H9 (cell line): Measurements from ENCODE around the gene MAD1L1. TPM values are rescaled to one million over a fixed set of nuclear protein-coding genes. Genes with fewer than 3 reads are reported as not detected.

ENCODE experiments used
- DNase-seq: peaks from one replicate; pipeline ENCODE4 v3.0.0-alpha.2; 2017
- H2AFZ ChIP-seq: one replicate; pipeline ENCODE4 v1.6.1; 2013; ENCODE audit warnings: mild to moderate bottlenecking, low read length, control low read depth, moderate library complexity
- H2AK5ac ChIP-seq: 2 replicates; pipeline ENCODE4 v1.6.1; 2013; ENCODE audit warnings: low read length, control low read depth, mixed read lengths; ENCODE audit not compliant: insufficient read length
- H2BK120ac ChIP-seq: one replicate; pipeline ENCODE4 v1.6.1; 2013; ENCODE audit warnings: low read depth, mild to moderate bottlenecking, low read length, control low read depth, inconsistent platforms; ENCODE audit not compliant: poor library complexity, severe bottlenecking
- H2BK12ac ChIP-seq: 2 replicates; pipeline ENCODE4 v1.6.1; 2013; ENCODE audit warnings: low read length, control low read depth, mixed read lengths, low read depth; ENCODE audit not compliant: insufficient read length
- H2BK15ac ChIP-seq: 2 replicates; pipeline ENCODE4 v1.6.1; 2013; ENCODE audit warnings: low read depth, low read length, control low read depth
- H2BK20ac ChIP-seq: one replicate; pipeline ENCODE4 v1.6.1; 2013; ENCODE audit warnings: low read depth, mild to moderate bottlenecking, low read length, control low read depth, inconsistent platforms; ENCODE audit not compliant: poor library complexity, severe bottlenecking
- H2BK5ac ChIP-seq: 2 replicates; pipeline ENCODE4 v1.6.1; 2013; ENCODE audit warnings: low read length, control low read depth, mixed read lengths; ENCODE audit not compliant: insufficient read length
- H3K14ac ChIP-seq: 2 replicates; pipeline ENCODE4 v1.6.1; 2013; ENCODE audit warnings: low read length, control low read depth; ENCODE audit not compliant: insufficient read depth
- H3K18ac ChIP-seq: 2 replicates; pipeline ENCODE4 v1.6.1; 2013; ENCODE audit warnings: low read depth, mild to moderate bottlenecking, mixed read lengths, low read length, control low read depth; ENCODE audit not compliant: insufficient read length
- H3K23ac ChIP-seq: 2 replicates; pipeline ENCODE4 v1.6.1; 2013; ENCODE audit warnings: low read length, control low read depth, mixed read lengths, low read depth; ENCODE audit not compliant: insufficient read length
- H3K23me2 ChIP-seq: 2 replicates; pipeline ENCODE4 v1.6.1; 2013; ENCODE audit warnings: low read depth, mild to moderate bottlenecking, mixed read lengths, low read length, control low read depth; ENCODE audit not compliant: insufficient read length, poor library complexity, severe bottlenecking
- H3K27ac ChIP-seq: 2 replicates; pipeline ENCODE4 v1.5.1; 2013; ENCODE audit warnings: low read length, control low read depth, mixed read lengths, low read depth; ENCODE audit not compliant: insufficient read length
- H3K27me3 ChIP-seq: 2 replicates; pipeline ENCODE4 v1.6.1; 2013; ENCODE audit warnings: low read length, control low read depth, inconsistent platforms; ENCODE audit not compliant: insufficient read depth
- H3K4ac ChIP-seq: 2 replicates; pipeline ENCODE4 v1.6.1; 2013; ENCODE audit warnings: low read depth, mild to moderate bottlenecking, control low read depth, inconsistent platforms, low read length, moderate library complexity
- H3K4me1 ChIP-seq: 2 replicates; pipeline ENCODE4 v1.6.1; 2013; ENCODE audit warnings: low read length, control low read depth, inconsistent platforms; ENCODE audit not compliant: insufficient read depth
- H3K4me2 ChIP-seq: 2 replicates; pipeline ENCODE4 v1.6.1; 2013; ENCODE audit warnings: low read length, control low read depth, mixed read lengths; ENCODE audit not compliant: insufficient read length, insufficient read depth
- H3K56ac ChIP-seq: 2 replicates; pipeline ENCODE4 v1.6.1; 2013; ENCODE audit warnings: low read depth, mild to moderate bottlenecking, mixed read lengths, low read length, control low read depth; ENCODE audit not compliant: insufficient read length
- H3K79me1 ChIP-seq: 2 replicates; pipeline ENCODE4 v1.6.1; 2013; ENCODE audit warnings: low read depth, mild to moderate bottlenecking, moderate library complexity, low read length, control low read depth, inconsistent platforms; ENCODE audit not compliant: insufficient read depth, poor library complexity, severe bottlenecking
- H3K79me2 ChIP-seq: 2 replicates; pipeline ENCODE4 v1.6.1; 2013; ENCODE audit warnings: low read length, control low read depth, inconsistent platforms; ENCODE audit not compliant: insufficient read depth
- H3K9ac ChIP-seq: 2 replicates; pipeline ENCODE4 v1.6.1; 2013; ENCODE audit warnings: low read length, control low read depth, mixed read lengths; ENCODE audit not compliant: insufficient read length; ENCODE audit errors: extremely low read depth
- H3K9me3 ChIP-seq: one replicate; pipeline ENCODE4 v1.6.1; 2013; ENCODE audit warnings: low read depth, low read length, inconsistent platforms; ENCODE audit not compliant: control insufficient read depth
- H3T11ph ChIP-seq: one replicate; pipeline ENCODE4 v1.6.1; 2013; ENCODE audit warnings: mild to moderate bottlenecking, low read length, control low read depth, inconsistent platforms
- H4K20me1 ChIP-seq: one replicate; pipeline ENCODE4 v1.6.1; 2013; ENCODE audit not compliant: control insufficient read depth, insufficient read length, insufficient read depth
- H4K5ac ChIP-seq: 2 replicates; pipeline ENCODE4 v1.6.1; 2013; ENCODE audit warnings: low read depth, mild to moderate bottlenecking, mixed read lengths, low read length, control low read depth; ENCODE audit not compliant: insufficient read length
- H4K8ac ChIP-seq: replicated peaks from 2 replicates; pipeline ENCODE4 v1.6.1; 2013; ENCODE audit warnings: low read length, control low read depth, mixed read lengths, low read depth; ENCODE audit not compliant: insufficient read length
- H4K91ac ChIP-seq: 2 replicates; pipeline ENCODE4 v1.6.1; 2013; ENCODE audit warnings: low read depth, mild to moderate bottlenecking, moderate library complexity, mixed read lengths, low read length, control low read depth; ENCODE audit not compliant: insufficient read length
- H3K27ac Mint-ChIP-seq, 3 experiments: 2 replicates in 2 of 3; 3 replicates in 1 of 3; pipeline ENCODE4 v1.8.0; 2020 to 2021; ENCODE audit warnings: mixed read lengths in 3 of 3, mild to moderate bottlenecking in 1 of 3, moderate library complexity in 1 of 3
- H3K27me3 Mint-ChIP-seq: 2 replicates; pipeline ENCODE4 v1.8.0; 2021; ENCODE audit warnings: low read depth, mild to moderate bottlenecking, moderate library complexity, mixed read lengths
- H3K36me3 Mint-ChIP-seq, 3 experiments: 2 replicates in 2 of 3; 3 replicates in 1 of 3; pipeline ENCODE4 v1.8.0; 2020 to 2021; ENCODE audit warnings: low read depth in 3 of 3, mixed read lengths in 3 of 3; ENCODE audit not compliant: insufficient read depth in 1 of 3
- H3K4me1 Mint-ChIP-seq, 2 experiments: 2 replicates each; pipeline ENCODE4 v1.8.0; 2020; ENCODE audit warnings: mixed read lengths in 2 of 2
- H3K4me3 Mint-ChIP-seq, 2 experiments: 2 replicates in 1 of 2; 3 replicates in 1 of 2; pipeline ENCODE4 v1.8.0; 2020 to 2021; ENCODE audit warnings: mild to moderate bottlenecking in 2 of 2, mixed read lengths in 2 of 2, moderate library complexity in 1 of 2
- H3K9me3 Mint-ChIP-seq, 2 experiments: 2 replicates in 1 of 2; 3 replicates in 1 of 2; pipeline ENCODE4 v1.8.0; 2020; ENCODE audit warnings: mild to moderate bottlenecking in 2 of 2, mixed read lengths in 2 of 2, moderate library complexity in 1 of 2
- CTCF ChIP-seq: fragments of 200-600 bp; sonication (generic); conservative IDR thresholded peaks from 3 replicates; pipeline ENCODE4 v1.8.0; 2021; ENCODE audit warnings: antibody characterized with exemption, mild to moderate bottlenecking
- WGBS: extraction: QIAGEN DNeasy Blood & Tissue Kit; methylation state at CpG from one replicate; pipeline ENCODE4 v1.1.7; 2013; ENCODE audit warnings: missing lambda C conversion rate, low lambda C conversion rate, mixed read lengths; ENCODE audit not compliant: insufficient read length; ENCODE audit errors: extremely low coverage; 5-methylcytosine and 5-hydroxymethylcytosine counted together
- total RNA-seq: library from RNA; stranded (reverse); gene quantifications from 2 replicates; pipeline ENCODE4 v1.2.1, GENCODE V29; 2021

MAD1L1 gene
- total RNA-seq, 1 experiment from 2014 or later = 39.0 TPM

GRCh38 chr7:2033586-2034135 lies 199.1 kb downstream of the MAD1L1 start:
- Histone ChIP-seq H3K18ac (no peak overlapping the region), H3T11ph (no peak overlapping the region), H4K8ac (no peak overlapping the region), H3K27ac (no peak overlapping the region), H3K14ac (no peak overlapping the region), H3K4me2 (no peak overlapping the region), H4K91ac (no peak overlapping the region), H3K79me1 (no peaks in the 10 kb centered on the region), H2BK20ac (no peak overlapping the region), H3K27me3 (no peaks in the 10 kb centered on the region), H3K23me2 (no peaks in the 10 kb centered on the region), H3K56ac (no peak overlapping the region), H2BK120ac (no peak overlapping the region), H3K9me3 (no peaks in the 10 kb centered on the region), H3K23ac (no peak overlapping the region), H3K4me1 (no peaks in the 10 kb centered on the region), H4K5ac (no peak overlapping the region), H2BK5ac (no peak overlapping the region), H4K20me1 (no peaks in the 10 kb centered on the region), H2AK5ac (no peak overlapping the region), H2AFZ (no peak overlapping the region), H3K79me2 (no peaks in the 10 kb centered on the region), H2BK15ac (no peak overlapping the region), H3K4ac (no peak overlapping the region), H2BK12ac (no peak overlapping the region), H3K9ac (no peak overlapping the region)
- no CpG with 5 or more reads among the region's 13 CpGs for WGBS
- Mint-ChIP-seq H3K9me3 (no peaks in the 10 kb centered on the region), H3K4me3 (no peak overlapping the region), H3K4me1 (peaks cover 21 to 23% of the 10 kb centered on the region in 2 experiments), H3K27ac (no peak overlapping the region), H3K27me3 (no peaks in the 10 kb centered on the region), H3K36me3 (peaks cover 0 to 3% (median 1%) of the 10 kb centered on the region in 3 experiments; a peak in 3 of 7 replicates)
- TF ChIP-seq CTCF = no peak
- DNase-seq = no peak
